ENCODE measurements around the gene MRGPRD.

The MRGPRD gene

DNA sequence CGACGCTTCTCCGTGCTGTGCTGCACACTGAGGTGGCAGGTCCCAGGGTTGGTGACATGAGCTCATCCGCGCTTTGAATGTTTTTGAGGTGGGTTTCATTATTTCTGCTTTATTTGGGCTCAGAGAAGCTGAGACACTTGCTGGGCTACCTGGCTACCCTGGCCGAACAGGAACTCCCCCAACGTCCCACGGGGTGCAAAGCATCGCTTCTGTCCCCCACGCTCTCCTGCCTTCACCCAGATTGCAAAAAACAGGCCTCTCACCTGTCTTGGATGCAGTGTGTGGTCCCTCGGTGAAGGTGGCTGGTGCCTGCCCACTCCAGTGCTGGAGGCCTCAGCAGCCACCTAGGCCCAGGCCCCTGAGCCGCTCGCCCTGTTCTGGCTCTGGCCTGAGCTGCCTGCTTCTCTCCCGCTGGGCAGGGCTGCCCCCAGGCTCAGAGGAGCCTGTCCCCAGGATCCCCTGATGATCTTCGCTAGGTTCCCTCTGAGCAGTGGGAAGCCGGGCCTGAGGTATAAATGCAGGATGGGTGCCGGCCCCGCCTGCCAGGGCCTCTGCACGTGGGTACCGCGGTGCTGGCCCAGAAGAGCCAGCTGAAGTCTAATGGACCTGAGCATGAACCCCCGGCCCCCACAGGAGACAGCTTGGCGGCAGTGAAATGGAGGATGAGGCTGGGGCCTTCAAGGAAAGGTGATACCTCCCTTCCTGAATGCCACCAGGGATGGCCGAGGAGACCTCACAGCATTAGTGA, 15.8 kb upstream of the MRGPRD start:
- TF ChIP-seq, protein P1, sequence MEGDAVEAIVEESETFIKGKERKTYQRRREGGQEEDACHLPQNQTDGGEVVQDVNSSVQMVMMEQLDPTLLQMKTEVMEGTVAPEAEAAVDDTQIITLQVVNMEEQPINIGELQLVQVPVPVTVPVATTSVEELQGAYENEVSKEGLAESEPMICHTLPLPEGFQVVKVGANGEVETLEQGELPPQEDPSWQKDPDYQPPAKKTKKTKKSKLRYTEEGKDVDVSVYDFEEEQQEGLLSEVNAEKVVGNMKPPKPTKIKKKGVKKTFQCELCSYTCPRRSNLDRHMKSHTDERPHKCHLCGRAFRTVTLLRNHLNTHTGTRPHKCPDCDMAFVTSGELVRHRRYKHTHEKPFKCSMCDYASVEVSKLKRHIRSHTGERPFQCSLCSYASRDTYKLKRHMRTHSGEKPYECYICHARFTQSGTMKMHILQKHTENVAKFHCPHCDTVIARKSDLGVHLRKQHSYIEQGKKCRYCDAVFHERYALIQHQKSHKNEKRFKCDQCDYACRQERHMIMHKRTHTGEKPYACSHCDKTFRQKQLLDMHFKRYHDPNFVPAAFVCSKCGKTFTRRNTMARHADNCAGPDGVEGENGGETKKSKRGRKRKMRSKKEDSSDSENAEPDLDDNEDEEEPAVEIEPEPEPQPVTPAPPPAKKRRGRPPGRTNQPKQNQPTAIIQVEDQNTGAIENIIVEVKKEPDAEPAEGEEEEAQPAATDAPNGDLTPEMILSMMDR (conservative IDR thresholded peaks at IDR 0.05), result no peak
- H3K27ac ChIP-seq, result no peak overlapping the region

DNA sequence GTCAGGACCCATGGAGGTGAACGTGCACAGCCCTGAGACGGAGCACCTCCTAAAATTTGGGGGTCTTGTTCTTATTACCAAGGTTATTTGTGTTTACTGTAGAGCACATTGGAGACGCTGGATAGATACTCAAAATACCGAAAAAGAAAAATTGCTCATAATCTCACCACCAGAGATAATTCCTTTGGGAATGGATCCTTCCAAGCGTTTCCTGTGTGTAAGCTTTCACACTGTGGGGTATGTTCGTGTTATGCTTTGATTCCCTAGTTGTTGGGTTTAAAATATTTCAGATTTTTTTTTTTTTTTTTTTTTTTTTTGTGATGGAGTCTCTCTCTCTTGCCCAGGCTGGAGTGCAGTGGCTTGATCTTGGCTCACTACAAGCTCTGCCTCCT, 14.1 kb upstream of the MRGPRD start:
- TF ChIP-seq, protein P1 (conservative IDR thresholded peaks at IDR 0.05), result no peak
- no peak overlapping the region for H3K27ac ChIP-seq

DNA sequence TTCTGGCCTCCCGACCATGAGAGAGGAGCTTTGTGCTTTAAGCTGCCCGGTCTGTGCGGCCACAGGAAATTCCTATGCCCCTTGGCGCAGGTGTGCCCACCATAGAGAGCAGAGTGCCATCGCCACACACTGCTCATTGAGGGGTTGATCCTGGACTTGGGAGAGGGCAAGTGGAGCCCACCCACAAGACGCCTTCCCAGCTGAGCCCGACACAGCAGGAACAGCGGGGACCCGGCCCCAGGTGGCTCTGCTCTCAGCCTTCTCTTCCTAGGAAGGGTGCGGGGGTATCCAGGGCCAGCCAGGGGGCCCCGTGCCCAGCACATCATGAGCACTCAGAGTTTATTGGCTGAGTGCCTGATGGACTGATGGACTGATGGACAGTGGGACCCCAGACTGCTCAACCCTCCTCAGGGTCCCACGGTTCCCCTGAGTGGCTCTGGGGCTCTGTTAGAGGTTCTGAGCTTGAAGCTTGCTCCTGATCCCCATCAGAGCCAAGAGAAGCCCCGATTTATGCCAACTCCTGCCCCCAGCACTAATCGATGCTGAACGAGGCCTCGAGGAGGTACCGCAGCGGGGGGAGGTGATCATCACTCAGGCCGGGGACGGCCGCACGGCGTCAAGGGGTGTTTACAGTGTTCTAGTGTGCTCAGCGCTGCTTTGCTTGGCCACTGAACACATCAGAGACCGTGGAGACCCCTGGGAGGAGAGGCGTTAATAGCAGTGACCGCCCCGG, 13.5 kb upstream of the MRGPRD start:
- TF ChIP-seq, protein P1 (conservative IDR thresholded peaks at IDR 0.05), result no peak
- H3K27ac ChIP-seq, result no peak overlapping the region

DNA sequence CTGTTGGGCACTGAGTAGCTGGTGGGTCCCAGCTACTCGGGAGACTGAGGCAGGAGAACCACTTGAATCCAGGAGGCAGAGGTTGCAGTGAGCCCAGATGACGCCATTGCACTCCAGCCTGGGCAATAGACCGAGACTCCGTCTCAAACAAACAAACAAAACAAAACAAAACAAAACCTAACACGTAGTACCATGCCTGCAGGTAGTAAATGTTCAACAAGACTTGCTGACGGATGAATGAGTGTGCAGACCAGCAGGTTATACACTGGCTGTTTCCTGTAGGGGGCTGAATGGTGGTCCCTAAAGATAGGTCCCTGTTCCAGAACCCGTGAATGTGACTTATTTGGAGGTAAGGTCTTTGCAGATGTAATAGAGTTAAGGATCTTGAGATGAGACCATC, 12.8 kb upstream of the MRGPRD start:
- no peak overlapping the region for H3K27ac ChIP-seq
- TF ChIP-seq, protein P1 (conservative IDR thresholded peaks at IDR 0.05), result no peak

DNA sequence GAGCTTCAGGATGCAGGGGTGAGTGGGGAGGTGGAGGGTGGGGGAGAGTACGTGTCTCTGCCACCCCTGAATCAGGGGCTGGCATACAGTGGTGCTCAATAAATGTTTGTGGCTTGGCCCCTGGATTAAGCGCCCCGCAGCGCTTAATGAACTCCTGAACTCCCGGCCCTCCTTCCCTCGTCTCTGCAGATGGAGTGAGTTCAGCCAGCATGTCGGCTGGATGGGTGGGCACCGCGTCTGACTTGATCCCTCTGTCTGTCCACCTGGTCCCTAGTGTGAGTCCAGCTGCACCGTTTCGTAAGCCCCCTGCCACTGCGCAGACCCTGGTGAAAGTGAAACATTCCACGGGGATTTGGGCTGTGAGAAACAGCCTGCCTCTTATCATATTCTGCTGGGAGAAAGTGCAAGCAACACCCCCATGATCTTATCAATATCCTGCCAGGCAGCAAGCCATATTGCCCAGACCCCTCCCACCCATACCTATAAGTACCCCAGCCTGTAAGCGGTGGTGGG, 12.0 kb upstream of the MRGPRD start:
- TF ChIP-seq, protein P1 (conservative IDR thresholded peaks at IDR 0.05), result no peak
- H3K27ac ChIP-seq, result no peak overlapping the region

DNA sequence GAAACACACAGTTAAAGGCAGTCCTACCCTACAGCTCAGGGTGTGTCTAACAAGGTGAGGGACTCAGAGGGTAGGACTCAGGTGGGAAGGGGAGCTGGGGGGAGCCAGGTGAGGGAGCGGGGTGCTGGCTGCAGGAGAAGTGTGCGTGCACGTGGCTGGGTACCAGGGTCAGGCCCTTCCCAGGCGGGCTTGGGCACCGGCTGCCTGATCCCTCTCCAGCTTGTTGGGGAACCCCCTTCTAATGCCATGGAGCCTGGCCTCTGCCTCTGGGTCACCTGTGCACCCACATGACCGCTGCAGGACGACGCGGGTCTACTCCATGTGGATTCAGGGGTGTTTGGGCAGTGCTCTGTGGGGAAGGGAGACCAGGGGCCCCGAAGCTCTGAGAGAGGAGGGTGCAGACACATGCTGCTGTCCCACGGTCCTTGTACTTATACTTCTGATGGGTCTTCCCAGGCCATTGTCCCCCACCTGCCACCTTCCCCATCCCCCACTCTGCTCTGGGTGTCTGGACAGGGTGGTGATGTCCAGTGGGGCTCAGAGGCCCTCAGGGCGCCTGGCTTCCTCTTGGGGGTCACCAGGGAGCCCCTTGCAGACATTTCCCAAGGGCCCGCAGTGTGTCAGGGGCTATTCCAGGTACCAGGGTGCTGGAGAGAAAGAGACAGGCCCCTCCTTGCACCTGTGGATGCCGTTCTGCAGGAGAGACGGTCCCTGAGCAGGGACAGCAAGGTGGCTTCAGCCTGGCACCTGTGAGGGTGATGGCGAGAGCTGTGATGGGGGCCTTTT, 10.4 kb upstream of the MRGPRD start:
- no peak overlapping the region for H3K27ac ChIP-seq
- TF ChIP-seq, protein P1 (conservative IDR thresholded peaks at IDR 0.05), result no peak
